ENCODE data around the gene MYO5A. TPM values are rescaled to one million over a fixed set of nuclear protein-coding genes. Genes with fewer than 3 reads are reported as not detected.

MYO5A gene
- total and polyA plus RNA-seq, 9 of the 15 experiments (the other 6 are each of a cell fraction or from before 2014, with no cell fraction given), result 0.03 to 0.82 (median 0.40) TPM

GRCh38 chr15:52368402-52368801 lies 160.3 kb downstream of the MYO5A start:
- no peak for FAIRE-seq
- no peaks in the 10 kb centered on the region for H4K20me1 ChIP-seq (replicated peaks; ENCODE audit: control insufficient read depth, insufficient read depth, low read length)
- H3K4me1 ChIP-seq (replicated peaks in 1 of 2; ENCODE audit: control insufficient read depth in 2 of 2, insufficient read depth in 2 of 2, low read length in 2 of 2), result no peaks in the 10 kb centered on the region
- WGBS (ENCODE audit: insufficient coverage, low coverage, missing lambda C conversion rate), result 0% methylated on average over 3 of the region's 3 CpGs
- no peak for ATAC-seq
- POLR2A ChIA-PET, result interaction anchor here (0.7 to 1.4 kb wide), 3 partner anchors 11 to 33 kb away, joined by 3 to 5 read pairs (median 4); no protein-coding TSS in a partner anchor
- BruUV-seq (replicated peaks), result no TSS peak
- intact Hi-C loops (cut with micrococcal nuclease), result no loop called here
- no peaks in the 10 kb centered on the region for H3K79me2 ChIP-seq (ENCODE audit: control insufficient read depth, insufficient read depth, low read length)
- no peak overlapping the region for H3K4me3 ChIP-seq
- no peak overlapping the region for H3K27ac ChIP-seq (ENCODE audit: extremely low read depth, low read depth, low read length)
- no peak overlapping the region for H3K9ac ChIP-seq (ENCODE audit: insufficient read depth in 1 of 2, low read depth in 2 of 2, low read length in 2 of 2)
- H2AFZ ChIP-seq (ENCODE audit: low read depth, low read length), result no peak overlapping the region
- no peaks in the 10 kb centered on the region for H3K36me3 ChIP-seq (ENCODE audit: control insufficient read depth, insufficient read depth, low read length)
- in situ Hi-C loops (cut with MboI), result no loop called here
- DNase-seq (ENCODE audit: extremely low read depth in 1 of 4, low spot score in 3 of 4), result no peak
- H3K9me3 ChIP-seq (replicated peaks; ENCODE audit: control insufficient read depth, insufficient read depth, low read depth, low read length), result no peaks in the 10 kb centered on the region
- no peaks in the 10 kb centered on the region for H3K9me1 ChIP-seq (ENCODE audit: control insufficient read depth, insufficient read depth, low read length)
- H3K27me3 ChIP-seq (ENCODE audit: control insufficient read depth in 2 of 2, insufficient read depth in 2 of 2, low read length in 2 of 2), result peaks cover 0 to 3% of the 10 kb centered on the region in 2 experiments; a peak in 1 of 5 replicates
- no peak overlapping the region for H3K4me2 ChIP-seq (ENCODE audit: insufficient read depth, low read length)
- CTCF ChIA-PET (ENCODE audit: low intra/inter-chr PET ratio), result no interaction called here
- TF ChIP-seq ZNF165 (CRISPR knock-in tag; IDR thresholded peaks at IDR 0.05; ENCODE audit: borderline replicate concordance), result no peak
- no peak for TF ChIP-seq SMARCC2 (IDR thresholded peaks at IDR 0.05; ENCODE audit: low read depth)
- TF ChIP-seq MGA (IDR thresholded peaks at IDR 0.05), result no peak
- TF ChIP-seq DPF2 (IDR thresholded peaks at IDR 0.05), result no peak
- TF ChIP-seq ZBTB17 (CRISPR knock-in tag; IDR thresholded peaks at IDR 0.05), result no peak
- no peak for TF ChIP-seq POLR2B (IDR thresholded peaks at IDR 0.05; ENCODE audit: low read depth, partially characterized antibody)
- no peak for TF ChIP-seq HCFC1 (IDR thresholded peaks at IDR 0.05; ENCODE audit: low read depth, low read length)
- no peak for TF ChIP-seq TFAP4 (CRISPR knock-in tag; IDR thresholded peaks at IDR 0.05; ENCODE audit: borderline replicate concordance)
- TF ChIP-seq THRAP3 (IDR thresholded peaks at IDR 0.05; ENCODE audit: borderline replicate concordance), result no peak
- no peak for TF ChIP-seq POLR3G (IDR thresholded peaks at IDR 0.05; ENCODE audit: extremely low read depth, insufficient read length, insufficient replicate concordance)
- no peak for TF ChIP-seq CHD1 (IDR thresholded peaks at IDR 0.05; ENCODE audit: low read length)
- no peak for TF ChIP-seq ZNF24 (IDR thresholded peaks at IDR 0.05)
- TF ChIP-seq L3MBTL2 (IDR thresholded peaks at IDR 0.05), result no peak

Measured in K562 (cell line).